Left kidney (tissue), 8 donors: ENCODE measurements around the gene NSRP1. TPM values are rescaled to one million over a fixed set of nuclear protein-coding genes. Genes with fewer than 3 reads are reported as not detected.
"Not testable (repeated sequence)": the region's sequence is repeated elsewhere in the genome, so short reads cannot be mapped to it uniquely, and the experiment has no call there.

Source experiments
- DNase-seq: peaks from one replicate; pipeline ENCODE4 v3.0.0-alpha.2; 2013
- long read RNA-seq, 8 donors: transcript quantifications; one replicate each; lab custom pipeline, GENCODE V29; 2026
- polyA plus RNA-seq: library from polyadenylated mRNA; unstranded; fragments of 120-200 nt; gene quantifications from one replicate; pipeline ENCODE4 v1.2.1, GENCODE V29; 2013; ENCODE audit not compliant: insufficient read length

The NSRP1 gene
- 47.6 TPM for polyA plus RNA-seq
- long read RNA-seq, donor 1, partial matches to known transcripts = 13 of 48 reads
- long read RNA-seq, donor 1, other reads (novel, unspliced or antisense) = 27 of 48 reads
- long read RNA-seq, donor 2, transcript NSRP1-201 (7 exons, 2,541 nt) = major isoform, 7 of 8 reads
- long read RNA-seq, donor 2, partial matches to known transcripts = 0 of 8 reads
- long read RNA-seq, donor 2, other reads (novel, unspliced or antisense) = 0 of 8 reads
- long read RNA-seq, donor 3, transcript NSRP1-201 (7 exons, 2,541 nt) = major isoform, 9 of 12 reads
- long read RNA-seq, donor 3, partial matches to known transcripts = 0 of 12 reads
- long read RNA-seq, donor 3, other reads (novel, unspliced or antisense) = 0 of 12 reads
- long read RNA-seq, donor 4 = 0 reads
- long read RNA-seq, donor 5, transcript NSRP1-201 (7 exons, 2,541 nt) = major isoform, 10 of 27 reads
- long read RNA-seq, donor 5, partial matches to known transcripts = 12 of 27 reads
- long read RNA-seq, donor 5, other reads (novel, unspliced or antisense) = 0 of 27 reads
- long read RNA-seq, donor 6, transcript NSRP1-201 (7 exons, 2,541 nt) = major isoform, 5 of 18 reads
- long read RNA-seq, donor 6, partial matches to known transcripts = 10 of 18 reads
- long read RNA-seq, donor 6, other reads (novel, unspliced or antisense) = 0 of 18 reads
- long read RNA-seq, donor 7, transcript NSRP1-201 (7 exons, 2,541 nt) = major isoform, 5 of 19 reads
- long read RNA-seq, donor 7, partial matches to known transcripts = 10 of 19 reads
- long read RNA-seq, donor 7, other reads (novel, unspliced or antisense) = 0 of 19 reads
- long read RNA-seq, donor 8, partial matches to known transcripts = 9 of 13 reads
- long read RNA-seq, donor 8, other reads (novel, unspliced or antisense) = 0 of 13 reads

- peak; percentile 97 for DNase-seq
Observed at GRCh38 chr17:30116661-30117551, at the start of gene NSRP1. TSS of gene NSRP1 (plus strand) at chr17:30116816. CDS start at chr17:30116844, 28 bp downstream.

GRCh38 chr17:30068465-30068864, 48.2 kb upstream of the NSRP1 start:
- DNase-seq = no peak

- no peak for DNase-seq
Observed at GRCh38 chr17:30074254-30074653, 42.4 kb upstream of the NSRP1 start.

- no peak for DNase-seq
Observed at GRCh38 chr17:30074730-30075129, 41.9 kb upstream of the NSRP1 start.

GRCh38 chr17:30082773-30083172, 33.8 kb upstream of the NSRP1 start:
- no peak for DNase-seq

- DNase-seq = peak; percentile 39
Observed at GRCh38 chr17:30084788-30085187, 31.8 kb upstream of the NSRP1 start.

GRCh38 chr17:30086896-30087295, 29.7 kb upstream of the NSRP1 start:
- DNase-seq = no peak

- not testable (repeated sequence) for DNase-seq
Observed at GRCh38 chr17:30087431-30087830, 29.2 kb upstream of the NSRP1 start.

- DNase-seq = no peak
Observed at GRCh38 chr17:30091121-30091670, 25.4 kb upstream of the NSRP1 start.

- no peak for DNase-seq
Observed at GRCh38 chr17:30091771-30092170, 24.8 kb upstream of the NSRP1 start.

GRCh38 chr17:30092886-30093285, 23.7 kb upstream of the NSRP1 start:
- DNase-seq = no peak

GRCh38 chr17:30093463-30094147, 23.0 kb upstream of the NSRP1 start:
- peak; percentile 77 for DNase-seq

- peak; percentile 45 for DNase-seq
Observed at GRCh38 chr17:30095507-30096244, 20.9 kb upstream of the NSRP1 start.

- DNase-seq = no peak
Observed at GRCh38 chr17:30101686-30102390, 14.8 kb upstream of the NSRP1 start.

- DNase-seq = no peak
Observed at GRCh38 chr17:30103921-30104320, 12.7 kb upstream of the NSRP1 start.

GRCh38 chr17:30104575-30105339, 11.9 kb upstream of the NSRP1 start:
- peak; percentile 88 for DNase-seq

- DNase-seq = no peak
Observed at GRCh38 chr17:30112794-30113193, 3.8 kb upstream of the NSRP1 start.

GRCh38 chr17:30113213-30113612, 3.4 kb upstream of the NSRP1 start:
- DNase-seq = no peak

- DNase-seq = no peak
Observed at GRCh38 chr17:30116345-30116660, 313 bp upstream of the NSRP1 start.
